RPMI7951 (cell line): Measurements from ENCODE around the gene TNRC6C. TPM values are rescaled to one million over a fixed set of nuclear protein-coding genes. Genes with fewer than 3 reads are reported as not detected.
"Not testable (repeated sequence)": the region's sequence is repeated elsewhere in the genome, so short reads cannot be mapped to it uniquely, and the experiment has no call there.

Experiments
- DNase-seq: peaks from one replicate; pipeline ENCODE4 v3.0.0-alpha.2; 2012; ENCODE audit warnings: low read depth
- total RNA-seq: library from RNA; depleted of rRNA; stranded (reverse); fragments of >200 nt; shearing (Covaris generic); gene quantifications from 2 replicates; pipeline ENCODE4 v1.2.3, GENCODE V29; 2014

Gene TNRC6C
- total RNA-seq, 1 experiment from 2014 or later: 4.0 TPM

DNA sequence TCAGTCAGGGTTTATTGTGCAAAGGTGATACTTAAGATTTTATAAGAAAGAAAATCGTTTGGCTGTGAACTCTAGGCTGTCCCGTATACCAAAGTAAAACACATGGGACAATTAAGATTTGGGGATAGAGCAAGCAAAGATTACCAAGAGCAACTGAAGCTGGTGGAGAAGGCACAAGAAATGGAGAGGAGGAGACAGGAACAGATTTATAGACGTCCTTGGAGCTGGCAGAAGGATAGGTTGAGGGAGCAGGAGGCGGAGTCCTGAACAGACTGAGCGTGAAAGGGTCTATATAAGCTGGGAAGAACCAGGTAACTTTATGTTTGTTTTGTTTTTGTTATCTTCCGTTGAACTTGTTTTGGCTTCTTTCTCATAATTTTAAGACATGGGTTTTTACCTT, 3.8 kb downstream of the TNRC6C start:
- DNase-seq: no peak

DNA sequence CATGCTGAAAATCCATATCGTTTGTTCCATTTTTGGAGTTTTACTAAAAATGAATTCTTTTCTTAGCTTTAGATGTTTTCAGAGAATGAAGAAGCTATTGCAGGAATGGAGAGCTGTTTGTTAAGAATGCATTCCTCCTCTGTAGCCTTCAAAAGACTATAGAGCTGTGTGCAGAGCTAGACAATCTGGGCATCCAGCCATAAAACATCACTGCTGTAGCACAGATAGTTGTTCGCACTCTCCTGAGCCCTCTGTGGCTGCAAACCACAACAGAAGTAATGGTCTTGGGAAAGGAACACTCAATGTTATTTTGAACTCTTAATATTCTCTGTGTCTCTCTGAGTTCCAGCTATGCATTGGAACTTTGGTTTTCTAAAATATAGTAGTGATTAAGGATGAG, 4.9 kb downstream of the TNRC6C start:
- DNase-seq: peak; percentile 88

DNA sequence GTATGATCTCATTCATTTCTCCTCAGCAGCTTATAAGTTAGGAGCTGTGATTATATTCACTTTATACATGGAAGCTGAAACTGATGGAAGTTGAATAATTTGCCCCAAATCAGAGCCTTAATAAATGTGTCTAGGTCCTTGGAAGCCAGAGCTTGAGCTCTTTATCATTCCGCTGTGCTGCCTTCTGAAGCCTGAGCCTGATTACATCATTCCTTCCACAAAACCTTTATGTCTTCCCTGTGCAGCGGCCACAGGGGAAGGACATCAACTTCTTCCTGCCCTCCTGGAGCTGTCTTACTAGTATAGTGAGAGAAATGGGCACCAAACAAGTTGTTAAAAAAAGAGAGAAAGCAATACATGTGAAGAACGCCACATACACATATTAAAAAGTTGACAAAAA, 6.8 kb downstream of the TNRC6C start:
- DNase-seq: no peak

DNA sequence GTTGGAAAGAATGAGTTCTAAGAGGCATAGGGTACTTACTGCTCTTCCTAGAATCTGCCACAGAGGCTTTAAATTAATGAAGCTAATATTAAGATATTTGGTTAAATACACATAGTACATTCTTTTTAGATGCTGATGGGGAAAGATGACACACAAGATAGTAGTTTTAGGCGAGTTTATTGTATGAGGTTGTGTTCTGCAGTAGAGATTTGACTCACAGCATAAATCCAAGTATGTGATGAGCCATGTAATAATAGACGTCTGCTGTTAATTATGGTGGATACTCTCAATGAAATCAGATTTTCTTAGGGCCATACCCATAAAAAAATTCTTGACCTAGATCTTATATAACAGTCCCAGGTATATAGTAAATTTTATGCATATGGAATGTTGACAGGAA, 8.0 kb downstream of the TNRC6C start:
- DNase-seq: no peak

DNA sequence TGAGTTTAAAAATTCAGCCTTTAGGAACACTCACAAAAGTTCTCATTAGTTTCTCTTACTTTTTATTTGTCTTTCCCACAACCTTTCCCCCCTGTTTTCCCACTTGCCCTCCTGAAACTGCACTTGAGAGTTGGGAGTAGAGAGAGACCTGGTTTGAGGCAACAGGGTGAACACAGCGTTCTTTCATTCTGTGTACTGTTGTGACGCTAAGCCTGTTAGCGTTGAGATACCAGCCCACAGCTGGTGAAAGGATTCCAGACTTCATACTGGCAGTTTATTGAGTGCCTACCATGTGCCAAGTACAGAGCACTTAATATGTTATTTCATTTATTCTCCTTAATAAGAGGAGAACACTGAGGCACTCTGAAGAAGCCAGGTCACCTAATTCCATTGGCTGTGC, 10.3 kb downstream of the TNRC6C start:
- no peak for DNase-seq

DNA sequence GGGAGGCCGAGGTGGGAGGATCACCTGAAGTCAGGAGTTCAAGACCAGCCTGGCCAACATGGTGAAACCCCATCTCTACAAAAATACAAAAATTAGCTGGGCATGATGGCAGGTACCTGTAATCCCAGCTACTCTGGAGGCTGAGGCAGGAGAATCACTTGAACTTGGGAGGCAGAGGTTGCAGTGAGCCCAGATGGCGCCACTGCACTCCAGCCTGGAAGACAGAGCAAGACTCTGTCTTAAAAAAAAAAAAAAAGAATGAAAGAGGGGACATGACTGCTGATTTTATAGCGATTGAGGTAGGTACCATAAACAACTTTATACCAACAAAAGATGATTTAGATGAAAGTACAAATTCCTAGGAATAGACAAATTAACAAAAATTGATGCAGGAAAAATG, 13.8 kb downstream of the TNRC6C start:
- not testable (repeated sequence) for DNase-seq

DNA sequence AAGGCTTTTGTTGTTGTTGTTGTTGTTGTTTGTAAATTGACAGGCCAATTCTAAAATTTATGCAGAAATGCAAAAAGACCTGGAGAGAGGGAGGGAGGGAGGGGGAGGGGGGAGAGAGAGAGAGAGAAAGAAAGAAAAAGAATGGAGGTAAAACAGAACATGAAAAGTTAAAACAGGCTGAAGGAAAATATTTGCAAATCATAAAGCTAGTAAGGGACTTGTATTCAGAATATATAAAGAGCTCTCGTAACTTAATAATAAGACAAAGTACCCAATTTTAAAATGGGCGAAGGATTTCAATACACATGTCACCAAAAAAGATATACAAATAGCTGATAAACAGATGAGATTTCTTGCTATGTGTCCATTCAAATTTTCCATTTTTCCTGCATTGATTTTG, 15.4 kb downstream of the TNRC6C start:
- no peak for DNase-seq

DNA sequence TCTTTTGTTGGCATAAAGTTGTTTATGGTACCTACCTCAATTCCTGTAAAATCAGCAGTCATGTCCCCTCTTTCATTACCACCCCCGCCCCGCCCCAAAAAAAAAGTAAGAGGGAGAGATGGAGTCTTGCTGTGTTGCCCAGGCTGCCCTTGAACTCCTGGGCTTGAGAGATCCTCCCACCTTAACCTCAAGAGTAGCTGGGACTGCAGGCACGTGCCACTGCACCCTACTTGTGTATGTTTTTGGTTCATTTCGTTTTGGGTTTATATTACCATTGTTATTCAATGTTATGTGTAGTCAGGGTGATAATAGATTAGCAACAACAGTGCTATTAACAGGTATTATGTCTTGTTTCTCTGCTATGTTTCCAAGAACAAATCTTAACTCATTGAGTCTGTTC, 15.9 kb downstream of the TNRC6C start:
- DNase-seq: no peak

DNA sequence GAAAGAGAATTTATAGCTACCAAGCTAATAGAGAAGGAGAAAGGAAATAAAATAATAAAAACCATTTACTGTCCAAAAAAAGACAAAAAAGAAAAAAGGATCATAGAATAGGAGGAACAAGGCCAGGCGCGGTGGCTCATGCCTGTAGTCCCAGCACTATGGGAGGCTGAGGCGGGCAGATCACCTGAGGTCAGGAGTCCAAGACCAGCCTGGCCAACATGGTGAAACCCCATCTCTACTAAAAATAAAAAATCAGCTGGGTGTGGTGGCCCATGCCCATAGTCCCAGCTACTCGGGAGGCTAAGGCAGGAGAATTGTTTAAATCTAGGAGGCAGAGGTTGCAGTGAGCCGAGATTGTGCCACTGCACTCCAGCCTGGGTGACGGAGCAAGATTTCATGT, 23.9 kb downstream of the TNRC6C start:
- not testable (repeated sequence) for DNase-seq

DNA sequence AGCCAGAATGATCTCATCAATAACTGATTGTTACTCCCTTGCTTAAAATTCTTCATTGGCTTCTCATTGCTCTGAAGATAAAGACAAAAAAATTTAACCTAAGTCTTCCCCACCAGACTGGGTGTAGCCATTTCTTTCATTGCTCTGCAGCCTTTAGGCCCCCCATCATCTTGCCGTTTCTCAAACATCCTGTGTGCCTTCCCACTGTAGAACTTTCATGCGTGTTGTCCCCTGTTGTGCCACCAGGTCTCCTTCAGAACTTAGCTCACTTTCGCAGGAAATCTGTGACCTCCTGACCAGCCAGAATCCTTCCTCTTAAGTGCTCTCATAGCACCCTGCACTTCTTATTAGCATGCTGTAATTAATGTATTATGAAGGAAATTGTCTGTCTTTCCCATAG, 31.8 kb downstream of the TNRC6C start:
- DNase-seq: no peak

DNA sequence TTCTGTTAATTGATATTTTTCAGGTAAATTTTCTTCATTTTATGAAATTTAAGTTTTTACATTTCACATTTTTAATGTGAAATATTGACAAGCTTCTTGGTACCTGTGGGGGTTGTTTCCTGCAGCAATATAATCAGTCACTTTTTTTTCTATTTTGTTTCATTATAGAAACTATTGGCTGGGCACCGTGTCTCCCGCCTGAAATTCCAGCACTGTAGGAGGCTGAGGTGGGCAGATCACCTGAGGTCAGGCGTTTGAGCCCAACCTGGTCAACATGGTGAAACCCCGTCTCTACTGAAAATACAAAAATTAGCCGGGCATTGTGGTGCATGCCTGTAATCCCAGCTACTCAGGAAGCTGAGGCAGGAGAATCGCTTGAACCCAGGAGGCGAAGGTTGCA, 35.2 kb downstream of the TNRC6C start:
- DNase-seq: not testable (repeated sequence)

DNA sequence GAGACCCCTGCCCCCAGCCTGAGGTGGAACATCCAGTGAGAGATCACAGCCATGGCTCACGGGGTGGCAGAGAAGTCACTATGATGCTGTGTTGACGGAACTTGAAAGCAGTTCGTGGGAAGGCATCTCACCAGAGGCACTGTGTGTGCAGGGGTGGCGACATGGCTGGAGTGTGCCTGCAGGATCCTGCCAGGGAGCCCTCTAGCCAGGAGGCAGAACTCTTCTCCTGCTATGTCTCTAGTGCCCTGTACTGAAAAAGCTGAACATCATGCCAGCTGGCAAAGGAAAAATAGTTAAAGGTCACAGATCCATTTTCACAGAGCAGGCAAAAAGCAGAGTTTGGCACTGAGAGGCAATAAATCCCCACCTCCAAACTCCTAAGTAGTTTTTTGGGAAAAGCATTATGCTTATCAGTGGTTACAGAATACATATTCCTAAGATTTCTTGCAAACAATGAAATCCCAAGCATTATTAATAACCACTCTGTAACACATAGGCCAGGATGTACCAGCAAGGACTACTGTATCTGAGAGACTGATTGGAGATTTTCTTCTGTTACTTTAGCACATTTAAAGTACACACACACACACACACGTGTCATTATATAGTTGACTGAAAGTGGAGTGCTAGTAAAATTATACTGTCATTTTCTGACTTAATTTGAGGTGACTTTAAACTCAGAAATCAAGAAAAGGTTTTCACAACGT, 36.8 kb downstream of the TNRC6C start:
- DNase-seq: no peak

DNA sequence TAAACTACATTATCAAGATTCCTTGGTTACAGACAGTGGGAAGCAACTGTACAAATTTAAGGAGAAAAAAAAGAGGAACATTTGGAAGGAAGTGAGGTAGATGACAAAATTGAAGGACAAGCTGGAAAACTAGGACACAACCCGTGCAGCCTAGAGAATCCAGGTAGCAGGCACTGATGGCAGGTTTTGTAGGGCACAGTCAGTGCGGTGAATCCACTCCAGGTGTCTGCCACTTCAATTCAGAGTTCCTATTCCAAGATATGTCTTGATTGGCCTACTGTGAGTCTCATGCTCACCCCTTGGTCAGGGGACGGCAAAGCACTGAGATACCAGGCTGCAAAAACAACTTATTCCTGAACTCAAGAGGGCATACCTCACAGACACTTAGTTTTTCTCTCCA, 37.8 kb downstream of the TNRC6C start:
- DNase-seq: no peak

DNA sequence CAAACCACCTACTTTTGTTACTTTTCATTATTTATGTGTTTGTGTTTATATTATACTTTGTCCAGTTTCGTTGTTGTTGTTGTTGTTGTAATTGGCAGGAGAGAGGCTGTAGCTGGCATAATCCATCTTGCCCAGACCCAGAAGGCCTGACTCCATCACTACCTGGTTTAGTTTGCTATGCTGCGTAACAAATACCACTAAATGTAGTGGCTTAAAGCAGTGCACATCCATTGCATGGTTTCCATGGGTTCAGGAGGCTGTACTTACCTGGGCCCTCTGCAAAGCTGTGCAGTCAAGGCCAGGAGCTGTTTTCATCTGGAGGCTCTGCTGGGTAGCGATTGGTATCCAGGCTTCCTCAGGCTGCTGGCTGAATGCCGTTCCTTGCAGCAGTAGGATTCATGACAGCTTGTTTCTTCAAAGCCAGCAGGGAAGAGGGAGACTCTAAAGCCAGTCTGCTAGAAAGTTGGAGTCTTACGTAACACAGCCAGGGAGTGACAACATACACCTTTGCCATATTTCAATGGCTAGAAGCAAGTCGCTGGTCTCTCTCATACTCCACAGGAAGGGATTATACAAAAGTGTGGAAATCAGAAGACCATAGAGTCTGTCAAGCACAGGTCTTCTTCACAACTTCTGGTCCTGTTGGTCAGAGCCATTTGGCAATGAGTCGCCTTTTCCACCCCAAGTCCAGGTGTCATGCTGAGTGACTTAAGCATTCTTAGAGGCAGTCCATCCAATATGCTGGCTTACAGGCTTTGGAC, 41.1 kb downstream of the TNRC6C start:
- peak; percentile 51 for DNase-seq

DNA sequence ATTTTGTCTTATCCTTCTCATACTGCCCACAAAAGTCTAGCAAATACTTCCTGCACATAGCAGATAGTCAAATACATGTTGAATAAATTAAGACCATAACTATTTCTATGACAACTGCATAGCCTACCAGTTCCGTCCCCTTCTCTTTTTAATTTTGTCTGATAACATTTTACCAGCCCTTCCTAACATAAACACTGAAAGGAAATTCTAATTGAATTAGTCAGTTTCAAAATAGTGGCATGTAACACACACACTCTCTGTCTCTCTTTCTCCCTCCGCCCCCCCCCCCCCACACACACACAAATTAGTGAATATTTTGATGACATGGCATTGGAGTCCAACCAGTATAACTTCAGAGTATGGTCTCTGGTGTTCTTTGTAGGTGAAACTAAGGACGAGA, 41.8 kb downstream of the TNRC6C start:
- DNase-seq: peak; percentile 70

DNA sequence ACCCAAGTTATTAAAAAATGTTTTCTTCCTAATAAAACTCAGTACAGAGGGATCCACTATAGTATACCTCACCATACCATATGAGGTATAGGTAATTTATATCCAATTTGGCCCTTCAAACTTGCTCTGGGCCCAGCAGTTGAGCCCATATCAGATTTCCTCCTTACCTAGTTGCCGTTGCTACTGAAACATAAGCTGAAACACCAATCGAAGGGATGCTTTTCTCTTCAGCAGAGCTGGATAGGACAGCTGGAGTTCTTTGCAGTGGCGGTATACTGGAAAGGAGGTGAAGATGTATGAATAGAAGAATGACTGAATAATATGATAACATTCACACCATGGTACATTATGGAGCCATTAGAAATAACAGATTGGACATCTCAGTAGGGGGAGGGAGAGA, 42.7 kb downstream of the TNRC6C start:
- DNase-seq: no peak

DNA sequence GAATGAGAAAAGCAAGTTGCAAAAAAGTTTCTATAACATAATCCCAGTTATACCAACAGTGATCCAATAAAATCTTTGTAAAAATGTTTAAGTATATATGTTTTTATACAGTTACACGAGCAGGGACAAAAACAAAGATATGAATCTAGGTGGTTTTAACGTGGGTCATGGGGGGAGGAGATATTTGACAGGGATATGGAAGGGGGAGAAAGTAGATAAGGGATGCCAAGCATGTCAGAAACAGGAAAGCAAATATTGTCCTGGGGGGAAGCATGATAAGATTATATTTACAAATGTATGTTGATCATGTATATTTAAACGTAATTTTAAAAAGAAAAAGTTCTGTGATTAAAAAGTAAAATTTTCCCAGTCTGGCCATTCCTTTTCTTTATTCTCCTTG, 43.1 kb downstream of the TNRC6C start:
- no peak for DNase-seq

DNA sequence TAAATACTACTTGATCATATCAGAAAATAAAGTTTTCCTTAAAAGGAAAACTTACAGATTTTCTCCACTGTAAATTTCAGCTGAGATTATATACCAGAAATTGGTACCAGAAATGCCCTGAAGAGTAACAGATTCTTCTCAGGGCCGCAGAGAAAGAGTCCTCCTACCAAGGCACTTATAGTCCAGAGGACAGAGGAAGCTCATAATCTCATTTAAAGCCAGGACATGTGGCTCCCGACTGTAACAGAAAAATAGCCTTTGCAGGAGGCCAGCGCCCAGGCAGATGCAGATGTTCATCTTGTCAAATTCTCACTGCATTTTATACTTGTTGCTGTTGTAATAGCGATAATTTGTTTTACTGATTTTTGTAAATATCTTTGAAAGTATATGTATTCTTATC, 43.7 kb downstream of the TNRC6C start:
- DNase-seq: no peak

DNA sequence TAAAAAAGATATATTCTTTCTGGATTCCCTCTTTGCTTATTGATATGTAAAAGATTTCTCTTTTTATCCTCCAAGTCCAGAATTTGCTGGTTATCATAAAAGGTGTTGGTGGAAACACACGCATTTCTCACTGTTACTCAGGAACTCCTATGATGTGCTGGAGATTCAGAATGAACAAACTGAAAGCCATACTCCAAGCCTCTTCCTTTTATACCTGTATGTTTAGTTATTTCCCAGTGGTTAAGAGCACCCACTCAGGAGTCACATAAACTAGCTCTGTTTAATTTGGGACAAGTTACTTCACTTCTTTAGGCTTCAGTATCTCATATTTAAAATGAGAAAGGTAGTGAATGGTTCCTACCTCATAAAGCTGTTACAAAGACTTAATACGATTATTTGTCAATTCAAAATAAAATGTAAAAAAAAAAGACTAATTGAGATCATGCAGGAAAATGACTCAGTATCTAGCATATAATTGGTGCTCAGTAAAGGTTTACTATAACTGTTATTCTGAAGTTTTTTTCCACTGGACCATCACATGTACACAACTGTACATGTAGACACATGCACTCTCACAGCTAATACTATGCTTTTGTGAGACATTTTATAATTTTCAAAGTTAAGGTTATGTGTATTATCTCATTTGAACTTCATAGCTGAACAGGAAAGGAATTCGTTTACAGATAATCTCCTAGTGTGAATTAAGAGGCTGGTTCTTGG, 47.1 kb downstream of the TNRC6C start:
- DNase-seq: no peak

DNA sequence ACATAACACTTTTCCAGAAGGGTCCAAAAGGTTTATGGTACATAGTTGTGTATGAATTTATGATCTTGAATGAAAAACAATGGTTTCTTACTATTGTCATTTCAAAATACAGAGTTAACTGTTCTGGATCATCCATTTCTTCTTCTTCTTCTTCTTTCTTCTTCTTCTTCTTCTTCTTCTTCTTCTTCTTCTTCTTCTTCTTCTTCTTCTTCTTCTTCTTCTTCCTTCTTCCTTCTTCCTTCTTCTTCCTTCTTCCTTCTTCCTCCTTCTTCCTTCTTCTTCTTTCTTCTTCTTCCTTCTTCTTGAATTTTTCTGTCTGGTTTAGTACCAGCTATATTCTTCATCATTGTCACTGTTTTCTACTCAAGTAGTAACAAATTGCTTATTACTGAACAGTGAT, 47.8 kb downstream of the TNRC6C start:
- no peak for DNase-seq

DNA sequence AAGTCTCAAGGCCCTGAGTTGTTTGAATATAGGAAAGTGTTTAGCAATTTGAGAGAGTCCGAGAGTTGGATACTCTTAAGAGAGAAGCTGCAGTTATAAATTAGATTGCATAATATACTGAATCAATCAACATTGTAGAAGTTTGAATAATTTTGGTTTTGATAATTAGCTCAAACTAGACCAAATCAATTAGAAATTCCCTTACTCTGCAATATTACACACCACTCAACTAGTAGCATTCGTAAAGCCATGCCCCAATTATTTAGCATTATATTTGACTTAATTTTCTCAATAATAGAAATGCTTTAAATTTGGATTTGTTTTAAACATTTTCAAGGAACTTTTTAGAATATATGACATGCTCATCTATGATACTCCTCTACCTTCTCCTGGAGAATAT, 49.1 kb downstream of the TNRC6C start:
- DNase-seq: no peak

DNA sequence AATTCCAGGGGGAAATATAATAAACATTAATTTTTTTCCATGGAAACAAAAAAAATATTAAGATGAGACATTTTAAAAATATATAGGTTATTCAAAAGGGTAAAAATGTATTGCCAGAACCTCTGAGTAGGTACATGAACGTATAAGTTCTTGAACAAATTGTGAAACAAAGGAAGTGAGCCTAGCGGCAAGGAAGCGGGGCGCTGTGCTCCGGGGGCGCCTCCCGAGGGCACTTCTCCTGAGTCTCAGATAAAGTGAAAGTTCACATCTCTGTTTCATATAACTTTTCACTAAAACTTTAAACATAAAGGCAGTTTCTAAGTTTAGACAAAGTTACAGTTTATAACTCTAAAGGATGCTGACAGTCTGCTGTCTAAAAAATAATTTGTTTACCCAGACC, 52.3 kb downstream of the TNRC6C start:
- no peak for DNase-seq

DNA sequence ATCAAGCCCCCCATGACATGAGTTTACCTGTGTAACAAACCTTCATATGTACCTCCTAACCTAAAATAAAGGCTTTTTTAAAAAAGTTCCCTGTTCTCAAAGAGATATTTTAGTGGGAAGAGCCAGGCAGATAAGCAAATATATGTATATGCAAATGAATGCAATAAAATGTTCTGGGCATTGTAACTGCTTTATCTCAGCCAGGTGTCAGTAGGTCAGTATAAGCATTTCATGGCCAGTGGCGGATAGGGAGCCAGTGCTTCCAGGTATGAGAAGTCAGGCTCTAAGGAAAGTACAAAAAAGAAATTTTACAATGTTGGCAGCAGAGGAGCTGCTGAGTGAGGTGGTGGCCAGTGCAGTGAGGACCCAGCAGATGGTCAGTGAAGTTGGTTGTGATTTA, 53.9 kb downstream of the TNRC6C start:
- no peak for DNase-seq
